Panc1 (cell line): ENCODE measurements around the gene CD5L.

Source experiments
- CTCF ChIP-seq: fragments of 450-650 bp; IDR thresholded peaks from 2 replicates; pipeline ENCODE4 v1.5.1; 2017; ENCODE audit warnings: mild to moderate bottlenecking
- POLR2AphosphoS5 ChIP-seq: IDR thresholded peaks from 2 replicates; pipeline ENCODE4 v1.6.1; 2012; ENCODE audit warnings: mild to moderate bottlenecking, low read depth, low read length, moderate library complexity

- TF ChIP-seq POLR2AphosphoS5: no peak
- no peak for TF ChIP-seq CTCF
These were observed 58.7 kb downstream of the CD5L start for GRCh38 chr1:157782931-157783330.
